OCI-LY7 (cell line): ENCODE results near the gene TIMM50.

Experiments
- CTCF ChIP-seq: fragments of 200-600 bp; sonication (generic); conservative IDR thresholded peaks from 2 replicates; pipeline ENCODE4 v1.5.1; 2014; ENCODE audit warnings: mild to moderate bottlenecking, antibody characterized with exemption, low read length, moderate library complexity, mixed read lengths
- EZH2phosphoT487 ChIP-seq: fragments of 200-600 bp; sonication (generic); IDR thresholded peaks from 2 replicates; pipeline ENCODE4 v1.6.1; 2018; ENCODE audit warnings: low read depth, borderline replicate concordance, mild to moderate bottlenecking, mixed run types, antibody characterized with exemption, low read length, moderate library complexity, mixed read lengths

- TF ChIP-seq CTCF: no peak
- no peak for TF ChIP-seq EZH2phosphoT487
Measured at GRCh38 chr19:39533791-39534190, 53.2 kb downstream of the TIMM50 start.
